Aorta (tissue), 5 donors: Measurements from ENCODE around the gene MRAS. TPM values are rescaled to one million over a fixed set of nuclear protein-coding genes. Genes with fewer than 3 reads are reported as not detected.
"Not testable (repeated sequence)": the region's sequence is repeated elsewhere in the genome, so short reads cannot be mapped to it uniquely, and the experiment has no call there.

Source experiments
- ATAC-seq: fragments of 200-7000 bp; cut with Tn5 transposase; one replicate; pipeline ENCODE4 v1.9.1; 2022; ENCODE audit warnings: moderate library complexity; ENCODE audit not compliant: low FRiP score
- DNase-seq, 2 donors: peaks; one replicate each; pipeline ENCODE4 v3.0.0-alpha.2; 2020
- H3K27ac ChIP-seq, 2 donors: one replicate each; pipeline ENCODE4 v1.5.1; 2013; ENCODE audit warnings: low read length in 2 of 2, mild to moderate bottlenecking in 2 of 2, moderate library complexity in 2 of 2, control low read depth in 1 of 2, inconsistent platforms in 1 of 2, low read depth in 1 of 2
- H3K27me3 ChIP-seq, 2 donors: one replicate each; pipeline ENCODE4 v1.6.1; 2013; ENCODE audit warnings: control low read depth in 1 of 2, low read length in 1 of 2, mild to moderate bottlenecking in 1 of 2, moderate library complexity in 1 of 2; ENCODE audit not compliant: insufficient read depth in 2 of 2, control insufficient read depth in 1 of 2
- H3K36me3 ChIP-seq, 2 donors: one replicate each; pipeline ENCODE4 v1.6.1; 2013; ENCODE audit warnings: control low read depth in 1 of 2, low read length in 1 of 2, mild to moderate bottlenecking in 1 of 2; ENCODE audit not compliant: insufficient read depth in 2 of 2, control insufficient read depth in 1 of 2
- H3K4me1 ChIP-seq, 2 donors: one replicate each; pipeline ENCODE4 v1.6.1; 2013; ENCODE audit warnings: low read length in 2 of 2, control low read depth in 1 of 2, mild to moderate bottlenecking in 1 of 2, moderate library complexity in 1 of 2; ENCODE audit not compliant: insufficient read depth in 2 of 2, control insufficient read depth in 1 of 2
- H3K4me3 ChIP-seq, 2 donors: one replicate each; pipeline ENCODE4 v1.5.1; 2013; ENCODE audit warnings: low read length in 2 of 2, control low read depth in 1 of 2, mild to moderate bottlenecking in 1 of 2
- H3K9me3 ChIP-seq: one replicate; pipeline ENCODE4 v1.6.1; 2013; ENCODE audit warnings: mild to moderate bottlenecking, low read length; ENCODE audit not compliant: control insufficient read depth
- WGBS, 2 donors: extraction: QIAGEN DNeasy Blood & Tissue Kit; methylation state at CpG; one replicate each; pipeline ENCODE4 v1.1.7; 2013; 5-methylcytosine and 5-hydroxymethylcytosine counted together
- intact Hi-C, 2 donors: fragments of 100-400 bp; cut with DNase I; formaldehyde crosslinking; loops; one replicate each; pipeline versions ENCODE4 v1.14.2 to v1.15.0; 2022
- polyA plus RNA-seq, 2 donors: library from polyadenylated mRNA; stranded (reverse); fragments of 200-250 nt; gene quantifications; one replicate each; pipeline ENCODE4 v1.2.3, GENCODE V29; 2013
- total RNA-seq, 2 donors: library from RNA; stranded (reverse); fragmentation: NEBNext Ultra II Directional; extraction: Animal tissue kit (Norgen Biotek cat#: 25700); gene quantifications; one replicate each; pipeline ENCODE4 v1.2.1, GENCODE V29; 2021
- donor health status: healthy with polysubstance abuse.
- donor health status: Bipolar disorder and iron deficiency.
- donor health status: DM: no; HTN: no; CAD: no.
- donor health status: DM: no; HTN: no; CAD: no.
- donor health status: DM: yes; HTN: yes; CAD: no.

Gene MRAS
- total and polyA plus RNA-seq, 4 donors, result 22.8 to 68.1 (median 39.9) TPM

DNA sequence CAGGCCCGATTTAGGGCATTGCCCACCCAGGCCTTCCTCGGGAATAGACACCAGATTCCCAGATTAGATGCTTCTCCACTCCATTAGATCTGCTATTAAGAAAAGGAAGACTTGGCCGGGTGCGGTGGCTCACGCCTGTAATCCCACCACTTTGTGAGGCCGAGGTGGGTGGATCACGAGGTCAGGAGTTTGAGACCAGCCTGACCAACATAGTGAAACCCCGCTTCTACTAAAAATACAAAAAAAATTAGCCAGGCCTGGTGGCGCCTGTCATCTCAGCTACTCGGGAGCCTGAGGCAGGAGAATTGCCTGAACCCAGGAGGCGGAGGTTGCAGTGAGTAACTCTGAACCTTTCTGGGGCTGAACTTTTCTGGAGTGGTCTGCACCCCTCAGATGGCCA, 28.8 kb downstream of the MRAS start:
- H3K4me1 ChIP-seq, intact Hi-C loops: not testable (repeated sequence)

DNA sequence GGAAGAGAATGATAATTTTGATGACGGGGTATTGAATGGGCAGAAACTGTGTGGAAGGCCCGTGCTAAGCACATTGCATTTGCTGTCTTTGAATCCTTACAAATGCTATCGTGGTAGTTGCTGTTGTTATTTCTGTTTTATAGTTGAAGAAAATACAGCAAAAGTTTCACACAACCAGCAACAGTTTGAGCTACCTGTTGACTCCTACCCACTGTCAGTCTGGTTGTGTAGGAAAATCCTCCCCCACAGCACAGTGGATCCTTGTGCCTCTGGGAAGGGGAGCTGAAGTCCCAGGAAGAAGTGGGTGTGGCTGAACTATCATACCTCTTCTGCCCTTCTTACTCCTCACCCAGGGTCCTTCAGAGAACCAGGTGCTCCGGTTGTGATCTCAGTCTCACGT, 29.4 kb downstream of the MRAS start:
- DNase-seq (no peak), ATAC-seq (no peak)
- Histone ChIP-seq H3K27me3 (no peaks in the 10 kb centered on the region), H3K36me3 (peaks cover 0 to 2% of the 10 kb centered on the region in 2 donors), H3K4me1 (no peaks in the 10 kb centered on the region), H3K4me3 (no peak overlapping the region), H3K27ac (no peak overlapping the region), H3K9me3 (no peaks in the 10 kb centered on the region)
- WGBS, 2 donors, result 82 to 95% methylated on average over 5 of the region's 5 CpGs
- intact Hi-C loops, result no loop called here

More for the DNA sequence above, 28.8 kb downstream of the MRAS start:
- not testable (repeated sequence) for ATAC-seq, H3K9me3 ChIP-seq, DNase-seq, H3K27me3 ChIP-seq, H3K27ac ChIP-seq, H3K4me3 ChIP-seq, H3K36me3 ChIP-seq
- 93 to 94% methylated on average over 11 of the region's 11 CpGs for WGBS, 2 donors

DNA sequence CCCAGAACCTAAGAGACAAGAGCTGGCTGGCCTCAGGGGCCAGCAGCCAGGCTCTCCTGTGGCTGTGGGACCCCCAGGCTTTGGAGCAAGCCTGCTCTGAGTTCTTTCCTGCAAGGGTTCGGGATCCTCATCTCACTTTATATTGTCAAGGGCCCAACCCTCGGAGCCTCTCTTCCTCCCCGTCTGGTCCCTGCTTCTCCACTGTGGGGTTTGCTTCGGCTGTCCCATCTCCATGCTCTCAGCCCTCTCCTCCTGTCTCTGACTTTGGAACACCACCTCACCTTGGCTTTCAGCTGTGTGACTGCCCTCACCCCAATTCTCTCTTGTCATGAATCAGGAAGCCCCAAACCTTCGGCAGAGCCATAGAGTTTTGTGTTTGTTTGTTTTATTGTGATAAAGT, 30.0 kb downstream of the MRAS start:
- H3K27me3 ChIP-seq, result no peaks in the 10 kb centered on the region
- H3K36me3 ChIP-seq, result peaks cover 0 to 2% of the 10 kb centered on the region in 2 donors
- H3K4me3 ChIP-seq, result no peak overlapping the region
- H3K27ac ChIP-seq, result no peak overlapping the region
- H3K4me1 ChIP-seq, result no peaks in the 10 kb centered on the region
- intact Hi-C loops, result no loop called here
- WGBS, 2 donors, result 89 to 93% methylated on average over 5 of the region's 5 CpGs
- DNase-seq, result no peak
- no peak for ATAC-seq
- no peaks in the 10 kb centered on the region for H3K9me3 ChIP-seq

DNA sequence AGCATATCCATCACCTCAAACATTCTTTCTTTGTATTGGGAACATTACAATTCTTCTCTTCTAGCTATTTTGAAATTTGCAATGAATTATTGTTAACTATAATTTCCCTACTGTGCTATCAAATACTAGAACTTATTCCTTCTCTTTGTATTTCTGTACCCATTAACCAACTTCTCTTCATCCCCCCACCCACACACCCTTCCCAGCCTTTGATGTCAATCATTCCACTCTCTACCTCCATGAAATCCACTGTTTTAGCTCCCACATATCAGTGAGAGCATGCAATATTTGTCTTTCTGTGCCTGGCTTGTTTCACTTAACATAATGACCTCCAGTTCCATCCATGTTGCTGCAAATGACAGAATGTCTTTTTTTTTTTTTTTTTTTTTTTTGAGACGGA, 30.6 kb downstream of the MRAS start:
- H3K27me3 ChIP-seq, result no peaks in the 10 kb centered on the region
- no peak for ATAC-seq
- H3K4me3 ChIP-seq, result no peak overlapping the region
- peaks cover 0 to 2% of the 10 kb centered on the region in 2 donors for H3K36me3 ChIP-seq
- no peak overlapping the region for H3K27ac ChIP-seq
- DNase-seq, result no peak
- intact Hi-C loops, result no loop called here
- WGBS, 2 donors, result 80 to 92% methylated on average over 1 of the region's 1 CpG
- H3K9me3 ChIP-seq, result no peaks in the 10 kb centered on the region
- H3K4me1 ChIP-seq, result no peaks in the 10 kb centered on the region

DNA sequence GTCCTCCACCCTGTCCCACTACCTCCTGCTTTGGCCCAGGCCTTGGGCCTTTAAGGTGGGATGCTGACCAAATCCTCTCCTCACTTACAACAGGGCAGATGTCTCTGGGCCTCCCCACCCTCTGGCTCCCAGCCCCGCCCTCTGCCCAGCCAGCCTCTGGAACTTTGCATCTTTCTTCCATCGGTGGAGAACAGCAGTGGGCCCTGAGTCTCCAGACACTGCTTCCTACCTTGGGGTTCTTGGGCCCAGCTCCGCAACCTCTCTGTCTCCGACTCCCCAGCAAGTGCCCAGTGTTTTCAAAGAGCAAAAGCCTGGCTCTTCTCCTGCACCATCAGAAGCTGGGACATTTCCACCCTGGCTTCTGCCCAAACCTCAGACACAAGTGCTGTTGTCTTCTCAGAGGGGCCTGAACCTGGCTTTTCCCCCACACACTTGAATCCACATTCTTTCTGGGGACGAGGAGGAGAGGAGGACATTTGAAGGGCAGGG, 33.1 kb downstream of the MRAS start:
- Histone ChIP-seq H3K27me3 (no peaks in the 10 kb centered on the region), H3K36me3 (peaks cover 0 to 2% of the 10 kb centered on the region in 2 donors), H3K4me1 (no peaks in the 10 kb centered on the region), H3K27ac (peak overlapping the region in 1 of 2 donors; percentile 34), H3K4me3 (no peak overlapping the region), H3K9me3 (no peaks in the 10 kb centered on the region)
- intact Hi-C loops, result no loop called here
- DNase-seq (no peak), ATAC-seq (no peak)
- 61 to 66% methylated on average over 5 of the region's 5 CpGs for WGBS, 2 donors

DNA sequence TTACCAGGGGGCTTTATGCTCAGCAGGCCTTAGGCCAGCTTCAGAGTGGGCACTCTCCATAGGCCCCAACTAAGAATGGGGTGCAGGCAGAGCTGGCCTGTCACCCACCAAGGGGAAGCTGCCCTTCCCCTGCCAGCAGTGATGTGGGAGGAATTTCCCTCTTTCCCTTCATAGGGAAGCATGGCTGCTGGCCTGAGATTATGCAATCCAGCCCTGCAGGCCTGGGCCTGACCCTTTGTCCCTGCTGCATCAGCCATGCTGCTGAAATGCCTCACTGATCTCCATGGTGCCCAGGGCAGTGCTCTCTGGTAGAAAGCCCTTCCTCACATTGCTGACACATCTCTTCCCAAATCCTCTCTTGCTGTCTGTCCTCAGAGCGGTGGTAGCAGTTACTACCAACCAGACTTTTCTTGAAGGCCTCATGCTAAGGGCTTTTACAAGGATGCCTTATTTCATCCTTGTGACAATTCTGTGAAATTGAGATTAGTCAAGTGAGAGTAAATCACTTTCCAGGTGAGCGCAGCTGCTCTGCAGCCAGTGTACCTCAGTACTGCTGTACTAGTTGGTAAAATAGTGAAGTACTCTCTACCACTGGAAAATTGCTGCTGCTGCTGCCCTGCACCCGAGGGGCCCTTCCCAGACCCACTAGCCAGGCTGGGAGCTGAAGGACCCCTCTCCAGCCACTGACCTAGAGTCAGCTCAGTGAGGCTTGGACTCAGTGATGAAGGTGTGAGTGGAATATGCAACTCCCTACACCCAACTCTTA, 33.8 kb downstream of the MRAS start:
- no peaks in the 10 kb centered on the region for H3K9me3 ChIP-seq
- no peaks in the 10 kb centered on the region for H3K4me1 ChIP-seq
- peak; percentile 86 for ATAC-seq
- H3K27ac ChIP-seq, result peak overlapping the region in 1 of 2 donors; percentile 34
- 90 to 92% methylated on average over 3 of the region's 3 CpGs for WGBS, 2 donors
- H3K36me3 ChIP-seq, result peaks cover 0 to 2% of the 10 kb centered on the region in 2 donors
- intact Hi-C loops, result no loop called here
- H3K4me3 ChIP-seq, result no peak overlapping the region
- no peaks in the 10 kb centered on the region for H3K27me3 ChIP-seq
- DNase-seq, result peak; percentile 82 to 84

DNA sequence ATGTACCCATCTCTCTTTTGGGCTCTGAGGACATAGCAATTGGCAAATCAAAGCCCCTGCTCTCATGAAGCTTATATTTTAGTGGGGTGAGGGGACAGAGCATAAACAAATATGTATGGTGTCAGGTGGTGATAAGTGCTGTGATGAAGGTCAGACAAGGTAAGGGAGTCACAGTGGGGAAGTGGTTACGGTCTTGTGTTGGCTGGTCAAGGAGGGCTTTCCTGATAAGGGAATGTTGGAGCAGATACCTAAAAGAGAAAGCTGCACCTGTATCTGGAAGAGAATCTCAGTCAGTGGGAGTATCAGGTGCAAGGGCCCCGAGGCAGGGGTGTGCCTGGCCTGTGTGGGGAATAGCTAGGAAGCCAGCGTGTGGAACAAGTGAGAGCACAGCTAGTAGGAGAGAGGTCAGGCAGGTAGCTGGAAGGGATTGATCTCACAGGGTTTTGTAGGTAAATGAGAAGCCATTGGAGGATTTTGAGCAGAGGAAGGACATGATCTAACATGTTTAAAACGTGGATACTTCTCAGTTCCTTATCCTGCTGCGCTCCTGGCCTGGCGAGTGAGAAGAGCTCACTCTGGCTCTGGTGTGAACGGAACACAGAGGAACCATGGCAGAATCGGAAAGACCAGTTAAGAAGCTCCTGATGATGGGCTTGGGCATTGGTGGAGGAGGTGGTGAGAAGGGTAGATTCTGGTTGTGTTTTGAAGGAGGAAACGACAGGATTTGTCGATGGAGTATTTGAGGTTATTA, 35.5 kb downstream of the MRAS start:
- H3K4me3 ChIP-seq, result no peak overlapping the region
- H3K27me3 ChIP-seq, result no peaks in the 10 kb centered on the region
- ATAC-seq, result no peak
- DNase-seq, result no peak
- intact Hi-C loops, result no loop called here
- no peak overlapping the region for H3K27ac ChIP-seq
- H3K4me1 ChIP-seq, result no peaks in the 10 kb centered on the region
- 95 to 96% methylated on average over 10 of the region's 10 CpGs for WGBS, 2 donors
- H3K36me3 ChIP-seq, result no peaks in the 10 kb centered on the region
- H3K9me3 ChIP-seq, result no peaks in the 10 kb centered on the region

DNA sequence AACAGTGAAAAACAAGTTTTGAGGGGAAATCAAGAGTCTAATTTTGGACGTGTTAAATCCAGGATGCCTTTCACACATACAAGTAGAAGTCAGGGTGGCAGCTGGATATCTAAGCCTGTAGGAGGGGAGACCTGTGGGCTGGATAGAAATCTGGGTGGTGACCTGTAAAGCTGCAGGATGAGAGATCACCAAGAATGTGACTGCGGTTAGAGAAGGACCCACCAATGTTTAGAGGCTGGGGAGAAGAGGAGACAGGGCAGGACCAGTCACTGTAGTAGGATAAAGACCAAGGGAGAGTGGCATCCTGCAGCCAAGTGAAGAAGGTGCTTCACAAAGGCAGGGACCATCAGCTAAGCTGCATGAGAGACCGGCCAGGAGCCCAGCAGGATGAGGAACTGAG, 36.2 kb downstream of the MRAS start:
- H3K27me3 ChIP-seq, result no peaks in the 10 kb centered on the region
- H3K4me3 ChIP-seq, result no peak overlapping the region
- no peak overlapping the region for H3K27ac ChIP-seq
- WGBS, 2 donors, result 86% methylated on average over 3 of the region's 3 CpGs
- H3K4me1 ChIP-seq, result no peaks in the 10 kb centered on the region
- DNase-seq (no peak), ATAC-seq (no peak)
- no peaks in the 10 kb centered on the region for H3K36me3 ChIP-seq
- H3K9me3 ChIP-seq, result no peaks in the 10 kb centered on the region
- intact Hi-C loops, result no loop called here

DNA sequence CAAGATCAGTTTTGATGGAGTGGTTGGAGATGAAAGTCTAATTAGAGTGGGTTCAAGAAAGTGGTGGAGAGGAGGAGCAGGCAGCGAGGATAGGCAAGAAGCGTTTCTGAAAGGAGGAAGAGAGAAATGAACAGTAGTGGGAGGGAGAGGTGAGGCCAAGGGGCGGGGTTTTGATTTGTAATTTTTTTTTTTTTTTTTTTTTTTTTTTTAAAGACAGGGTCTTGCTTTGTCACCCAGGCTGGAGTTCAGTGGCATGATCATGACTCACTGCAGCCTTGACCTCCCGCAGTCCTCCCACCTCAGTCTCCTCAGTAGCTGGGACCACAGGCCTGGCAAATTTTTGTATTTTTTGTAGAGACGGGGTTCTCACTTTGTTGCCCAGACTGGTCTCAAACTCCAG, 36.6 kb downstream of the MRAS start:
- Histone ChIP-seq H3K27ac (no peak overlapping the region), H3K36me3 (no peaks in the 10 kb centered on the region), H3K4me1 (no peaks in the 10 kb centered on the region), H3K9me3 (no peaks in the 10 kb centered on the region), H3K27me3 (no peaks in the 10 kb centered on the region), H3K4me3 (no peak overlapping the region)
- ATAC-seq (no peak), DNase-seq (no peak)
- intact Hi-C loops, result no loop called here
- 89 to 96% methylated on average over 5 of the region's 5 CpGs for WGBS, 2 donors
